PC-3 (cell line): ENCODE results near the gene HBD. TPM values are rescaled to one million over a fixed set of nuclear protein-coding genes. Genes with fewer than 3 reads are reported as not detected.

Source experiments
- ATAC-seq: fragments of 200-7000 bp; cut with Tn5 transposase; 2 replicates; pipeline ENCODE4 v1.9.1; 2020; ENCODE audit warnings: mild to moderate bottlenecking, moderate library complexity
- BruUV-seq: library from RNA; stranded (reverse); fragments of 400-500 nt; replicated peaks from 2 replicates; lab custom pipeline; 2021; lab: Mats Ljungman, UMichigan
- CTCF ChIA-PET: fragments of 300-600 bp; sonication (Branson Sonifier 250); formaldehyde crosslinking; loops from one replicate; lab custom pipeline; 2022; ENCODE audit warnings: antibody characterized with exemption; lab: Charles Lee
- POLR2A ChIA-PET: fragments of 300-600 bp; sonication (Branson Sonifier 250); formaldehyde crosslinking; loops from one replicate; lab custom pipeline; 2022; ENCODE audit warnings: antibody characterized with exemption; ENCODE audit not compliant: unreplicated experiment; lab: Charles Lee
- DNase-seq: peaks from one replicate; pipeline ENCODE4 v3.0.0-alpha.2; 2015
- H2AFZ ChIP-seq: fragments of 300-600 bp; sonication (generic); 2 replicates; pipeline ENCODE4 v1.6.0; 2016; ENCODE audit warnings: antibody characterized with exemption, low read length
- H3F3A ChIP-seq: fragments of 300-600 bp; sonication (generic); one replicate; pipeline ENCODE4 v1.6.0; 2017; ENCODE audit warnings: antibody characterized with exemption, low read length, control low read depth, mild to moderate bottlenecking; ENCODE audit not compliant: unreplicated experiment
- H3K27ac ChIP-seq: fragments of 300-600 bp; sonication (generic); 2 replicates; pipeline ENCODE4 v1.5.1; 2016; ENCODE audit warnings: mild to moderate bottlenecking, low read length
- H3K27me3 ChIP-seq: fragments of 300-600 bp; sonication (generic); 2 replicates; pipeline ENCODE4 v1.6.1; 2016; ENCODE audit warnings: low read length, mixed read lengths
- H3K36me3 ChIP-seq: fragments of 300-600 bp; sonication (generic); 2 replicates; pipeline ENCODE4 v1.6.1; 2016; ENCODE audit warnings: low read depth, mixed run types, low read length, mixed read lengths
- H3K4me1 ChIP-seq: fragments of 300-600 bp; sonication (generic); 2 replicates; pipeline ENCODE4 v1.5.1; 2016; ENCODE audit warnings: low read length; ENCODE audit not compliant: insufficient read depth
- H3K4me2 ChIP-seq: fragments of 300-600 bp; sonication (generic); 2 replicates; pipeline ENCODE4 v1.6.0; 2016; ENCODE audit warnings: low read length
- H3K4me3 ChIP-seq: fragments of 300-600 bp; sonication (generic); 2 replicates; pipeline ENCODE4 v1.5.1; 2016; ENCODE audit warnings: mild to moderate bottlenecking, low read length, mixed read lengths
- H3K79me2 ChIP-seq: fragments of 300-600 bp; sonication (generic); 2 replicates; pipeline ENCODE4 v1.6.1; 2017; ENCODE audit warnings: low read length, mixed read lengths
- H3K9ac ChIP-seq: fragments of 300-600 bp; sonication (generic); 2 replicates; pipeline ENCODE4 v1.6.0; 2016; ENCODE audit warnings: mild to moderate bottlenecking, low read length
- H3K9me2 ChIP-seq: fragments of 300-600 bp; sonication (generic); replicated peaks from 2 replicates; pipeline ENCODE4 v1.6.1; 2016; ENCODE audit warnings: mixed run types, low read length, mixed read lengths
- H3K9me3 ChIP-seq: fragments of 300-600 bp; sonication (generic); 2 replicates; pipeline ENCODE4 v1.6.1; 2016; ENCODE audit warnings: low read length, mixed read lengths
- H4K20me1 ChIP-seq: fragments of 300-600 bp; sonication (generic); 2 replicates; pipeline ENCODE4 v1.6.1; 2016; ENCODE audit warnings: low read length, mixed read lengths
- EZH2 ChIP-seq: fragments of 300-600 bp; sonication (generic); IDR thresholded peaks from one replicate; pipeline ENCODE4 v1.6.1; 2017; ENCODE audit warnings: antibody characterized with exemption, mild to moderate bottlenecking, low read length; ENCODE audit not compliant: unreplicated experiment
- EZH2phosphoT487 ChIP-seq: fragments of 300-600 bp; sonication (generic); IDR thresholded peaks from 2 replicates; pipeline ENCODE4 v1.6.1; 2018; ENCODE audit warnings: mild to moderate bottlenecking, antibody characterized with exemption, low read length, borderline replicate concordance
- intact Hi-C: fragments of 100-400 bp; cut with micrococcal nuclease; formaldehyde crosslinking; loops from 2 replicates; pipeline ENCODE4 v1.9.0; 2023
- total RNA-seq: library from RNA; depleted of rRNA; stranded (reverse); fragments of >200 nt; gene quantifications from 2 replicates; pipeline ENCODE4 v1.2.3, GENCODE V29; 2014
- TF ChIP-seq, protein P1 (sequence below): fragments of 300-600 bp; sonication (generic); conservative IDR thresholded peaks from 2 replicates; pipeline ENCODE4 v1.5.1; 2017; ENCODE audit warnings: antibody characterized with exemption, low read depth, mild to moderate bottlenecking, low read length

Gene HBD
- total RNA-seq, 1 experiment from 2014 or later: not detected

DNA sequence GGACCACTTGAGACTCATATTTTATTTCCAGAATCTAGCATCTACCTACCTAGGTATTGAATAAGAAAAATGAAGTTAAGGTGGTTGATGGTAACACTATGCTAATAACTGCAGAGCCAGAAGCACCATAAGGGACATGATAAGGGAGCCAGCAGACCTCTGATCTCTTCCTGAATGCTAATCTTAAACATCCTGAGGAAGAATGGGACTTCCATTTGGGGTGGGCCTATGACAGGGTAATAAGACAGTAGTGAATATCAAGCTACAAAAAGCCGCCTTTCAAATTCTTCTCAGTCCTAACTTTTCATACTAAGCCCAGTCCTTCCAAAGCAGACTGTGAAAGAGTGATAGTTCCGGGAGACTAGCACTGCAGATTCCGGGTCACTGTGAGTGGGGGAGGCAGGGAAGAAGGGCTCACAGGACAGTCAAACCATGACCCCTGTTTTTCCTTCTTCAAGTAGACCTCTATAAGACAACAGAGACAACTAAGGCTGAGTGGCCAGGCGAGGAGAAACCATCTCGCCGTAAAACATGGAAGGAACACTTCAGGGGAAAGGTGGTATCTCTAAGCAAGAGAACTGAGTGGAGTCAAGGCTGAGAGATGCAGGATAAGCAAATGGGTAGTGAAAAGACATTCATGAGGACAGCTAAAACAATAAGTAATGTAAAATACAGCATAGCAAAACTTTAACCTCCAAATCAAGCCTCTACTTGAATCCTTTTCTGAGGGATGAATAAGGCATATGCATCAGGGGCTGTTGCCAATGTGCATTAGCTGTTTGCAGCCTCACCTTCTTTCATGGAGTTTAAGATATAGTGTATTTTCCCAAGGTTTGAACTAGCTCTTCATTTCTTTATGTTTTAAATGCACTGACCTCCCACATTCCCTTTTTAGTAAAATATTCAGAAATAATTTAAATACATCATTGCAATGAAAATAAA lies 9.5 kb downstream of the HBD start:
- Histone ChIP-seq H3K9me2 (no peaks in the 10 kb centered on the region), H2AFZ (no peak overlapping the region), H3K79me2 (no peaks in the 10 kb centered on the region), H3K27ac (no peak overlapping the region), H3K4me3 (no peak overlapping the region), H3F3A (no peaks in the 10 kb centered on the region), H3K4me2 (no peak overlapping the region), H3K9ac (no peak overlapping the region), H3K27me3 (no peaks in the 10 kb centered on the region), H3K9me3 (no peaks in the 10 kb centered on the region), H3K4me1 (no peaks in the 10 kb centered on the region), H4K20me1 (no peaks in the 10 kb centered on the region), H3K36me3 (no peaks in the 10 kb centered on the region)
- POLR2A ChIA-PET: no interaction called here
- ATAC-seq: no peak
- no TSS peak for BruUV-seq
- intact Hi-C loops: no loop called here
- TF ChIP-seq EZH2: no peak
- TF ChIP-seq EZH2phosphoT487: no peak
- TF ChIP-seq, protein P1, sequence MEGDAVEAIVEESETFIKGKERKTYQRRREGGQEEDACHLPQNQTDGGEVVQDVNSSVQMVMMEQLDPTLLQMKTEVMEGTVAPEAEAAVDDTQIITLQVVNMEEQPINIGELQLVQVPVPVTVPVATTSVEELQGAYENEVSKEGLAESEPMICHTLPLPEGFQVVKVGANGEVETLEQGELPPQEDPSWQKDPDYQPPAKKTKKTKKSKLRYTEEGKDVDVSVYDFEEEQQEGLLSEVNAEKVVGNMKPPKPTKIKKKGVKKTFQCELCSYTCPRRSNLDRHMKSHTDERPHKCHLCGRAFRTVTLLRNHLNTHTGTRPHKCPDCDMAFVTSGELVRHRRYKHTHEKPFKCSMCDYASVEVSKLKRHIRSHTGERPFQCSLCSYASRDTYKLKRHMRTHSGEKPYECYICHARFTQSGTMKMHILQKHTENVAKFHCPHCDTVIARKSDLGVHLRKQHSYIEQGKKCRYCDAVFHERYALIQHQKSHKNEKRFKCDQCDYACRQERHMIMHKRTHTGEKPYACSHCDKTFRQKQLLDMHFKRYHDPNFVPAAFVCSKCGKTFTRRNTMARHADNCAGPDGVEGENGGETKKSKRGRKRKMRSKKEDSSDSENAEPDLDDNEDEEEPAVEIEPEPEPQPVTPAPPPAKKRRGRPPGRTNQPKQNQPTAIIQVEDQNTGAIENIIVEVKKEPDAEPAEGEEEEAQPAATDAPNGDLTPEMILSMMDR: no peak
- CTCF ChIA-PET: no interaction called here
- DNase-seq: no peak

DNA sequence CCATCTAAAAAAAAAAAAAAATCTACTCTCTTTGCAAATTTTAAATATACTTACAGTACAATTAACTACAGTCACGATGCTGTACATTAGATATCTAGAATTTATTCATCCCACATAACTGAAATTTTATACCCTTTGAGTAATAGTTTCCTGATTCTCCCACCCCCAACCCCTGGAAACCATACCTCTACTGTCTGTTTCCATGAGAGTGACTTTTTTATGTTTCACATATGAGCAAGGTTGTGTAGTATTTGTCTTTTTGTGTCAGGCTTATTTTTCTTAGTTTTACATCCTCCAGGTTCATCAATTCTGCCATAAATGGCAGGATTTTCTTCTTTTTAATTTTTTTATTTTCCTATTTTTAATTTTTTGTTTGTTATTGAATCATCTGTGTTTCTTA lies 10.6 kb downstream of the HBD start:
- ChIA-PET POLR2A (no interaction called here), CTCF (no interaction called here)
- Histone ChIP-seq H3F3A (no peaks in the 10 kb centered on the region), H3K4me2 (no peak overlapping the region), H3K36me3 (no peaks in the 10 kb centered on the region), H2AFZ (no peak overlapping the region), H3K27me3 (no peaks in the 10 kb centered on the region), H3K4me3 (no peak overlapping the region), H3K79me2 (no peaks in the 10 kb centered on the region), H3K27ac (no peak overlapping the region), H4K20me1 (no peaks in the 10 kb centered on the region), H3K9me3 (no peaks in the 10 kb centered on the region), H3K9me2 (no peaks in the 10 kb centered on the region), H3K9ac (no peak overlapping the region), H3K4me1 (no peaks in the 10 kb centered on the region)
- intact Hi-C loops: no loop called here
- no TSS peak for BruUV-seq
- TF ChIP-seq EZH2 (no peak), EZH2phosphoT487 (no peak)
- TF ChIP-seq, protein P1: no peak
- no peak for DNase-seq
- no peak for ATAC-seq

DNA sequence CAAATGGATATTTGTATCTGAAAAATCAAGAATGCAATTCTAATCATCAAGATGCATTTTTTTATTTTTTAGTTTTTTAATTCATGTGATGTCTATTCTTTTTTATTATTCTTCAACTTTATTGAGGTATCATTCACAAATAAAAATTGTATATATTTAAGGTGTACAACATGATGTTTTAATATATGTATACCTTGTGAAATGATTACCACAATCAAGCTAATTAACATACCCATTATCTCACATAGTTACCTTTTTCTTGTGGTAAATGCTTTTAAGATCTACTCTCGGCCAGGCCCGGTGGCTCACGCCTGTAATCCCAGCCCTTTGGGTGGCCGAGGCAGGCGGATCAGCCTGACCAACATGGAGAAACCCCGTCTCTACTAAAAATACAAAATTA lies 11.1 kb downstream of the HBD start:
- intact Hi-C loops: no loop called here
- Histone ChIP-seq H2AFZ (no peak overlapping the region), H3K9ac (no peak overlapping the region), H3K4me2 (no peak overlapping the region), H3K4me3 (no peak overlapping the region), H3K9me2 (no peaks in the 10 kb centered on the region), H3K27me3 (no peaks in the 10 kb centered on the region), H4K20me1 (no peaks in the 10 kb centered on the region), H3K4me1 (no peaks in the 10 kb centered on the region), H3K79me2 (no peaks in the 10 kb centered on the region), H3F3A (no peaks in the 10 kb centered on the region), H3K9me3 (no peaks in the 10 kb centered on the region), H3K27ac (no peak overlapping the region), H3K36me3 (no peaks in the 10 kb centered on the region)
- BruUV-seq: no TSS peak
- ATAC-seq (no peak), DNase-seq (no peak)
- no peak for TF ChIP-seq EZH2
- TF ChIP-seq, protein P1: no peak
- TF ChIP-seq EZH2phosphoT487: no peak
- POLR2A ChIA-PET: no interaction called here
- CTCF ChIA-PET: no interaction called here
